Hepatocyte (in vitro differentiated cells): ENCODE data around the gene HOXB7. TPM values are rescaled to one million over a fixed set of nuclear protein-coding genes. Genes with fewer than 3 reads are reported as not detected.

Source experiments
- DNase-seq: peaks from one replicate; pipeline ENCODE4 v3.0.0-alpha.2; 2016; ENCODE audit warnings: low spot score
- H2AFZ ChIP-seq: fragments of 200-600 bp; sonication (generic); 2 replicates; pipeline ENCODE4 v1.6.0; 2016; ENCODE audit warnings: antibody characterized with exemption, mild to moderate bottlenecking
- H3K27ac ChIP-seq: fragments of 200-600 bp; sonication (generic); 2 replicates; pipeline ENCODE4 v1.5.1; 2016; ENCODE audit warnings: mild to moderate bottlenecking
- H3K27me3 ChIP-seq: fragments of 200-600 bp; sonication (generic); 2 replicates; pipeline ENCODE4 v1.6.1; 2016
- H3K36me3 ChIP-seq: fragments of 200-600 bp; sonication (generic); replicated peaks from 2 replicates; pipeline ENCODE4 v1.5.1; 2016; ENCODE audit warnings: low read depth; ENCODE audit not compliant: insufficient read depth
- H3K4me1 ChIP-seq: fragments of 200-600 bp; sonication (generic); 2 replicates; pipeline ENCODE4 v1.5.1; 2016; ENCODE audit warnings: mild to moderate bottlenecking, moderate library complexity; ENCODE audit not compliant: insufficient read depth
- H3K4me2 ChIP-seq: fragments of 200-600 bp; sonication (generic); 2 replicates; pipeline ENCODE4 v1.6.0; 2016
- H3K4me3 ChIP-seq: fragments of 200-600 bp; sonication (generic); 2 replicates; pipeline ENCODE4 v1.5.1; 2016; ENCODE audit warnings: mild to moderate bottlenecking
- H3K79me2 ChIP-seq: fragments of 200-600 bp; sonication (generic); 2 replicates; pipeline ENCODE4 v1.6.0; 2017; ENCODE audit warnings: mild to moderate bottlenecking
- H3K9me2 ChIP-seq: fragments of 200-600 bp; sonication (generic); replicated peaks from 2 replicates; pipeline ENCODE4 v1.6.0; 2017; ENCODE audit warnings: mild to moderate bottlenecking; ENCODE audit not compliant: insufficient read depth
- H3K9me3 ChIP-seq: fragments of 200-600 bp; sonication (generic); 2 replicates; pipeline ENCODE4 v1.5.1; 2016; ENCODE audit warnings: low read depth, mild to moderate bottlenecking
- H4K20me1 ChIP-seq: fragments of 200-600 bp; sonication (generic); 2 replicates; pipeline ENCODE4 v1.6.0; 2016; ENCODE audit warnings: mild to moderate bottlenecking; ENCODE audit not compliant: insufficient read depth, poor library complexity, severe bottlenecking
- CTCF ChIP-seq: fragments of 200-600 bp; sonication (generic); IDR thresholded peaks from 2 replicates; pipeline ENCODE4 v1.5.1; 2016; ENCODE audit warnings: antibody characterized with exemption, mild to moderate bottlenecking; ENCODE audit not compliant: poor library complexity
- EZH2 ChIP-seq: fragments of 200-600 bp; sonication (generic); IDR thresholded peaks from 2 replicates; pipeline ENCODE4 v1.6.1; 2016; ENCODE audit warnings: antibody characterized with exemption, mild to moderate bottlenecking, borderline replicate concordance
- EZH2phosphoT487 ChIP-seq: fragments of 200-600 bp; sonication (generic); IDR thresholded peaks from one replicate; pipeline ENCODE4 v1.6.1; 2018; ENCODE audit warnings: antibody characterized with exemption, mild to moderate bottlenecking, low read depth, moderate library complexity; ENCODE audit not compliant: unreplicated experiment, severe bottlenecking
- WGBS: methylation state at CpG from one replicate; pipeline ENCODE4 v1.1.6; 2016; ENCODE audit warnings: low lambda C conversion rate; ENCODE audit errors: missing lambda C conversion rate; 5-methylcytosine and 5-hydroxymethylcytosine counted together
- polyA plus RNA-seq: library from polyadenylated mRNA; unstranded; fragments of >200 nt; fragmentation: Nextera tagmentation; extraction: Ambion mirVana; gene quantifications from 2 replicates; pipeline ENCODE4 v1.2.1, GENCODE V29; 2016
- total RNA-seq: library from RNA; depleted of rRNA; stranded (reverse); fragments of >200 nt; gene quantifications from 2 replicates; pipeline ENCODE4 v1.2.3, GENCODE V29; 2014

HOXB7 gene
- total and polyA plus RNA-seq, 2 experiments from 2014 or later: 4.1 to 13.7 TPM

GRCh38 chr17:48586355-48587258, 24.2 kb downstream of the HOXB7 start:
- H2AFZ ChIP-seq: peak overlapping the region; percentile 47
- WGBS: 15% methylated on average over 34 of the region's 34 CpGs

GRCh38 chr17:48584223-48584741, 26.5 kb downstream of the HOXB7 start:
- Histone ChIP-seq H3K27ac (no peak overlapping the region), H3K9me2 (no peaks in the 10 kb centered on the region), H3K36me3 (no peaks in the 10 kb centered on the region), H3K4me3 (no peak overlapping the region), H3K4me1 (peaks cover 18% of the 10 kb centered on the region), H3K9me3 (no peaks in the 10 kb centered on the region), H2AFZ (no peak overlapping the region), H3K79me2 (peaks cover 34% of the 10 kb centered on the region), H4K20me1 (no peaks in the 10 kb centered on the region), H3K4me2 (peak overlapping the region; percentile 93), H3K27me3 (peaks cover 94% of the 10 kb centered on the region)
- WGBS: 36% methylated on average over 2 of the region's 2 CpGs
- no peak for DNase-seq
- TF ChIP-seq CTCF: no peak
- no peak for TF ChIP-seq EZH2phosphoT487

More at GRCh38 chr17:48586355-48587258, 24.2 kb downstream of the HOXB7 start:
- Histone ChIP-seq H3K9me2 (no peaks in the 10 kb centered on the region), H3K9me3 (no peaks in the 10 kb centered on the region), H3K27ac (peak overlapping the region; percentile 33), H3K4me3 (no peak overlapping the region), H3K4me1 (peaks cover 9% of the 10 kb centered on the region), H3K4me2 (peak overlapping the region; percentile 93), H3K79me2 (peaks cover 25% of the 10 kb centered on the region), H3K36me3 (no peaks in the 10 kb centered on the region), H4K20me1 (no peaks in the 10 kb centered on the region), H3K27me3 (peaks cover 93% of the 10 kb centered on the region)
- TF ChIP-seq EZH2phosphoT487 (no peak), EZH2 (no peak), CTCF (no peak)
- no peak for DNase-seq

GRCh38 chr17:48583708-48584222, 27.1 kb downstream of the HOXB7 start:
- no peak overlapping the region for H2AFZ ChIP-seq
- peaks cover 38% of the 10 kb centered on the region for H3K79me2 ChIP-seq
- H3K9me3 ChIP-seq: no peaks in the 10 kb centered on the region
- no peak overlapping the region for H3K4me3 ChIP-seq
- H4K20me1 ChIP-seq: no peaks in the 10 kb centered on the region
- H3K4me2 ChIP-seq: no peak overlapping the region
- no peak for DNase-seq
- H3K27ac ChIP-seq: no peak overlapping the region
- H3K36me3 ChIP-seq: no peaks in the 10 kb centered on the region
- TF ChIP-seq EZH2phosphoT487: peak; percentile 32
- TF ChIP-seq CTCF: no peak
- no peak for TF ChIP-seq EZH2
- H3K9me2 ChIP-seq: no peaks in the 10 kb centered on the region
- WGBS: 55% methylated on average over 3 of the region's 3 CpGs
- H3K27me3 ChIP-seq: peaks cover 94% of the 10 kb centered on the region
- peaks cover 18% of the 10 kb centered on the region for H3K4me1 ChIP-seq
